Measurements from ENCODE around the gene DNAJC22.

- TF ChIP-seq CTCF (IDR thresholded peaks at IDR 0.05) (no peak), POLR2A (IDR thresholded peaks at IDR 0.05) (no peak)
These were observed 1.4 kb upstream of the DNAJC22 start for GRCh38 chr12:49345051-49345824.

All from heart left ventricle (tissue), 13 donors.